Adrenal gland (tissue), 5 donors: ENCODE results near the gene MCRIP1.

Source experiments
- CTCF ChIP-seq, 6 experiments: fragments of 450-650 bp in 4 of 6; fragments of 200-600 bp in 2 of 6; sonication (generic) in 1 of 6; IDR thresholded peaks; 1 replicate in 5 of 6; 2 replicates in 1 of 6; pipeline versions ENCODE4 v1.5.1 to v1.8.0; 2016 to 2021; ENCODE audit warnings: antibody characterized with exemption in 6 of 6, mild to moderate bottlenecking in 2 of 6, moderate library complexity in 1 of 6
- POLR2A ChIP-seq, 2 donors: fragments of 450-650 bp; IDR thresholded peaks; one replicate each; pipeline ENCODE4 v1.6.1; 2017; ENCODE audit warnings: antibody characterized with exemption in 2 of 2, mild to moderate bottlenecking in 2 of 2, moderate library complexity in 1 of 2
- donor health status: DM: no; HTN: no; CAD: no.

- TF ChIP-seq CTCF (IDR thresholded peaks at IDR 0.05), result no peak
- TF ChIP-seq POLR2A (IDR thresholded peaks at IDR 0.05), result no peak
Observed at GRCh38 chr17:81824595-81824994, 8.5 kb downstream of the MCRIP1 start.
